Measurements from ENCODE around the gene FBXO4.

DNA sequence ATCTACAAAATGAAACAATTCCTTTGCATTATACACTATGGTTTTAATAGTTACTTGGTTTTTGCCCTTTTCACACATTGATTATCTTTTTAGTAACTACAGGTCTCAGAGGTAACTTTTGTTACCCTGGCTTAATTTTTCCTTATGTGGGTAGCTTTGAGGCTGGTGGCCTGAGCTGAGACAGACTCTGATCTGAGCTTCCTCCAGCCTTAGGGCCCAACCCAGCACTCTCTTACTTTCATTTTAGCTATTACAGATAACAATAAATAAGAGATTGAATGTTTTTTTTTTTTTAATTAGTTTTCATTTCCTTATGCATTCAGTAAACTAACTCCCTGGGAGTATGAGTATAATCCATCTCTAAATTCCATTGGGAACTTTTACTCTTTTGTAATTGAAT, 39.8 kb upstream of the FBXO4 start:
- TF ChIP-seq SP1 (IDR thresholded peaks at IDR 0.05; ENCODE audit: low read depth) (no peak), CTCF (IDR thresholded peaks at IDR 0.05 in 2 of 3, conservative IDR thresholded peaks at IDR 0.05 in 1 of 3; ENCODE audit: borderline replicate concordance in 1 of 3, insufficient read depth in 1 of 3, low read depth in 2 of 3, low read length in 2 of 3) (no peak), EZH2phosphoT487 (IDR thresholded peaks at IDR 0.05; ENCODE audit: borderline replicate concordance) (no peak), POLR2AphosphoS5 (IDR thresholded peaks at IDR 0.05; ENCODE audit: low read depth, low read length) (no peak), POLR2A (IDR thresholded peaks at IDR 0.05; ENCODE audit: borderline replicate concordance, extremely low read depth, insufficient read depth, insufficient read length) (no peak), RAD21 (IDR thresholded peaks at IDR 0.05; ENCODE audit: low read depth) (no peak), ZFX (IDR thresholded peaks at IDR 0.05) (no peak), EZH2 (IDR thresholded peaks at IDR 0.05) (no peak), CBX3 (IDR thresholded peaks at IDR 0.05; ENCODE audit: low read depth) (no peak), ZNF274 (IDR thresholded peaks at IDR 0.05; ENCODE audit: low read depth, low read length) (no peak), MAX (IDR thresholded peaks at IDR 0.05) (no peak)
- TF ChIP-seq, protein P1, sequence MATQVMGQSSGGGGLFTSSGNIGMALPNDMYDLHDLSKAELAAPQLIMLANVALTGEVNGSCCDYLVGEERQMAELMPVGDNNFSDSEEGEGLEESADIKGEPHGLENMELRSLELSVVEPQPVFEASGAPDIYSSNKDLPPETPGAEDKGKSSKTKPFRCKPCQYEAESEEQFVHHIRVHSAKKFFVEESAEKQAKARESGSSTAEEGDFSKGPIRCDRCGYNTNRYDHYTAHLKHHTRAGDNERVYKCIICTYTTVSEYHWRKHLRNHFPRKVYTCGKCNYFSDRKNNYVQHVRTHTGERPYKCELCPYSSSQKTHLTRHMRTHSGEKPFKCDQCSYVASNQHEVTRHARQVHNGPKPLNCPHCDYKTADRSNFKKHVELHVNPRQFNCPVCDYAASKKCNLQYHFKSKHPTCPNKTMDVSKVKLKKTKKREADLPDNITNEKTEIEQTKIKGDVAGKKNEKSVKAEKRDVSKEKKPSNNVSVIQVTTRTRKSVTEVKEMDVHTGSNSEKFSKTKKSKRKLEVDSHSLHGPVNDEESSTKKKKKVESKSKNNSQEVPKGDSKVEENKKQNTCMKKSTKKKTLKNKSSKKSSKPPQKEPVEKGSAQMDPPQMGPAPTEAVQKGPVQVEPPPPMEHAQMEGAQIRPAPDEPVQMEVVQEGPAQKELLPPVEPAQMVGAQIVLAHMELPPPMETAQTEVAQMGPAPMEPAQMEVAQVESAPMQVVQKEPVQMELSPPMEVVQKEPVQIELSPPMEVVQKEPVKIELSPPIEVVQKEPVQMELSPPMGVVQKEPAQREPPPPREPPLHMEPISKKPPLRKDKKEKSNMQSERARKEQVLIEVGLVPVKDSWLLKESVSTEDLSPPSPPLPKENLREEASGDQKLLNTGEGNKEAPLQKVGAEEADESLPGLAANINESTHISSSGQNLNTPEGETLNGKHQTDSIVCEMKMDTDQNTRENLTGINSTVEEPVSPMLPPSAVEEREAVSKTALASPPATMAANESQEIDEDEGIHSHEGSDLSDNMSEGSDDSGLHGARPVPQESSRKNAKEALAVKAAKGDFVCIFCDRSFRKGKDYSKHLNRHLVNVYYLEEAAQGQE (IDR thresholded peaks at IDR 0.05; ENCODE audit: low read depth), result no peak
